Astrocyte (in vitro differentiated cells and primary cell): ENCODE results near the gene DMRTA2.

Experiments
- EZH2 ChIP-seq: IDR thresholded peaks from 2 replicates; pipeline ENCODE4 v1.6.1; 2012; ENCODE audit warnings: mild to moderate bottlenecking, low read length, inconsistent platforms; ENCODE audit not compliant: insufficient read depth
- TF ChIP-seq, protein P1 (sequence below): IDR thresholded peaks from 2 replicates; pipeline ENCODE4 v1.5.1; 2011; ENCODE audit warnings: low read depth, mild to moderate bottlenecking, inconsistent platforms, low read length, moderate library complexity; ENCODE audit not compliant: insufficient read depth

DNA sequence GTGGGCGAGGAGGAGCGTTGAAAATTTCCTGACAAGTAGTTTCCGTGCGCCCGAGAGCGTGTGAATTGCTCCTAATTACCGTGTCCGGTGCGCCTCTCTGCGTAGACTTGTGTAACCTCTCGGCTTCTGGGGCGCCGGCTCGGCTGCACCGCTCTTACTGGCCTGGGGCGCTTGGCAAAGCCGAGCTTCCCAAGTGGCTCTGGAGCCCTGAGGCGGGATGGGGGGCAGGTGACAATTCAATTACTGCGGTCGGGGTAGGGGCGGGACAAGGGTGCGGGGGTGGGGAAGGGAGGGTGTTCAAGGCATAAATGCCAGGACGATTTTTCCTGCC is 392 bp upstream of the DMRTA2 start:
- TF ChIP-seq, protein P1, sequence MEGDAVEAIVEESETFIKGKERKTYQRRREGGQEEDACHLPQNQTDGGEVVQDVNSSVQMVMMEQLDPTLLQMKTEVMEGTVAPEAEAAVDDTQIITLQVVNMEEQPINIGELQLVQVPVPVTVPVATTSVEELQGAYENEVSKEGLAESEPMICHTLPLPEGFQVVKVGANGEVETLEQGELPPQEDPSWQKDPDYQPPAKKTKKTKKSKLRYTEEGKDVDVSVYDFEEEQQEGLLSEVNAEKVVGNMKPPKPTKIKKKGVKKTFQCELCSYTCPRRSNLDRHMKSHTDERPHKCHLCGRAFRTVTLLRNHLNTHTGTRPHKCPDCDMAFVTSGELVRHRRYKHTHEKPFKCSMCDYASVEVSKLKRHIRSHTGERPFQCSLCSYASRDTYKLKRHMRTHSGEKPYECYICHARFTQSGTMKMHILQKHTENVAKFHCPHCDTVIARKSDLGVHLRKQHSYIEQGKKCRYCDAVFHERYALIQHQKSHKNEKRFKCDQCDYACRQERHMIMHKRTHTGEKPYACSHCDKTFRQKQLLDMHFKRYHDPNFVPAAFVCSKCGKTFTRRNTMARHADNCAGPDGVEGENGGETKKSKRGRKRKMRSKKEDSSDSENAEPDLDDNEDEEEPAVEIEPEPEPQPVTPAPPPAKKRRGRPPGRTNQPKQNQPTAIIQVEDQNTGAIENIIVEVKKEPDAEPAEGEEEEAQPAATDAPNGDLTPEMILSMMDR, result no peak
- TF ChIP-seq EZH2, result no peak
